Measurements from ENCODE around the gene ATPAF1.
"Not testable (repeated sequence)": the region's sequence is repeated elsewhere in the genome, so short reads cannot be mapped to it uniquely, and the experiment has no call there.

GRCh38 chr1:46651152-46651551 is 17.0 kb downstream of the ATPAF1 start:
- TF ChIP-seq CTCF, POLR2AphosphoS5, EP300 (IDR thresholded peaks at IDR 0.05): not testable (repeated sequence)

Measured in stomach (tissue), 4 donors.